NAMALWA (cell line): ENCODE data around the gene RDH13.
"Not testable (repeated sequence)": the region's sequence is repeated elsewhere in the genome, so short reads cannot be mapped to it uniquely, and the experiment has no call there.

Experiments
- DNase-seq: peaks from one replicate; pipeline ENCODE4 v3.0.0-alpha.2; 2015; ENCODE audit warnings: low spot score

The RDH13 gene

DNA sequence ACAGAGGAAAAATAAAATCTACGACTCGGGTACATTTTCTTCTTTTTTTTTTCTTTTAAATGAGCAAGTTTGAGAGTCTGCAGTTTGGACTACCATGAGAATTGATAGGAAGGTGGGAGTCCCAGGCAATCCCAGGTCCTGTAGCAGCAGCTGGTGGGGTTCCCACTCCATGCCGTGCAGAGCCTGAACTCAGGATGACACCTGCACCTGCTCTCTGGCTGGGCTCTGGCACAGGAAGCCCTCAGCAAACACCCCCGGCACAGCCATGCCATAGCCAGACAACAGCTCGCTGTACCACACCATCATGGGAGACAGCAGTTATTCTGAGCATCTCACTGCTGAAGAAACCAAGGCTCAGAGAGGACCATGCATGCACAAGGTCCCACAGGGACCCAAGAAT is 18.7 kb downstream of the RDH13 start:
- no peak for DNase-seq

DNA sequence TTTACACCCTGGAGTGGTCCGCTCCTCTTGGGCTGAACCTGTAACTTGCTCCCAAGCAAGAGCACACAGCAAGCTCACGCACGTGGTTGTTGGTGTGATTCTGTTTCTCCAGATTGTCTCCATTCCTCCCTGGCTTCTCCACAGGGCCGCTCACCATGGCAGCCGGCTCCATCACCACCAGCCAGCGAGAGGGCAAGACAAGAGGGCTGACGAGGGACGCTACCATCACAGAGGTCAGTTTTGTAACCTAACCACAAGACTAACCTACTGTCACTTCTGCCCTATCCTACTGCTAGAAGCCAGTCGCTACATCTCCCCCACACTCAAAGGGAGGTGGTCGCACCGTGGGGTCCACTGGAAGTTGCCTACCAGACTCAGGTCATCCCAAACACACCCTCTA is 20.3 kb downstream of the RDH13 start:
- no peak for DNase-seq

DNA sequence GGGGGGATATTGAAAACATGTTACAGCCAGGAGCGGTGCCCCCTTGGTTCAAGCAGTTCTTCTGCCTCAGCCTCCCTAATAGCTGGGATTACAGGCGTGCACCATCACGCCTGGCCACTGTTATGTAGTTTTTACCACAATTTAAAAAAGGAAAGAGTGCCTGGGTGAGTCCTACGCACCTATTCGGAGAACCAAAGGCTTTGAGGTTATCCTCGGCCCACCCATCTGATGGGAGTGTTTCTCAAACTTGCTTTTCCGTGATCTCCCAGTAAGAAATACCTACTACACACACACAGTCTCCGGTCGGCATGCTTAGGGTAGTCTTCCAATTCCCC is 20.6 kb downstream of the RDH13 start:
- DNase-seq = no peak

DNA sequence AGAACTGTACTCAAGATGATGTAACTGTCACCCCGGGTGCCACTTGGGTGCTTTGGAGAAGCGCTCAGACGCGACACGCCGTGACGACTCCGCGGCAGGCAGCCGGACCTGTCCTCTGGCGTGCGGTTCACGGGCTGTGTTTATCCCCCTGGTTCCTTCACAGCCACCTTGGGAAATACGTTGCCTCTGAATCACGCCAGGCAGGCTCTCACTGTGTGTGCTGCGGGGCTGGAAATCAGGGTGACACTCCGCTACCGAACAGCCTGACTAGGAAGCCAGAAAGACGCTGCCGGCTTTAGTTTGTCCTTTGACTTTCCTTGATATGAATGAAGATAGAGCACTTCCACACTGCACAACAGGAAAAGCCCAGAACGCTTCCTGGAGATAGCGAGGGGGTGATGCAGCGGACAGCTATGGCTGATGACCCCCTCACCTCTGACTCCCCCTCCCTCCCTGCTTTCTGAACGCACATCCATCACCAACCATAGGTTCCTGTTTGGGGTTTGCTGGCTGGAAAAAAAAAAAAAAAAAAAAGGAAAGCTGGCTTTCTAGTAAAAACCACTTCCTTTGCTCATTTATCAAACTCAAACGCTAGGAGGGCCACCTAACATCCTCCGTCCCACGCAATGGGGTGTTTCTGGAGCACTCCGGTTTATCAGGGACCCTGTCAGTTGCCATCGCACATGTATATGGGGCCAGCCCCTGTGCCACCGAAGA is 21.2 kb downstream of the RDH13 start:
- no peak for DNase-seq

DNA sequence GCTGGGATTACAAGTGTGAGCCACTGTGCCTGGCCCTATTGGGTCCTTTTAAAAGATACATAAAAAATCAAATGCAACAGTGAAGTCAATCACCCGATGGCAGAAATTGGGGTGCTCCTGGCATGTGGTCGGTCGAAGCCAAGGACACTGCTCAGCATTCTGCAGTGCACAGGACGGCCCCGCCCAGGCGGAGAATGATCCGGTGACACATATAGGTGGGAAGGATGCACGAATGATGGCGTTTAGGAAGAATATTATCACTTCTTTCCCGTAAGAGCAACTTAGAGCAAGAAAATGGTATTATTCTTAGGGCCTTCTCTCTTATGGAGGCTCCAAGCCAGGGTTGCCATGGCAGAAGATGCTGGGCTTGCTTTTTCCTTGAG is 21.7 kb downstream of the RDH13 start:
- DNase-seq = no peak

DNA sequence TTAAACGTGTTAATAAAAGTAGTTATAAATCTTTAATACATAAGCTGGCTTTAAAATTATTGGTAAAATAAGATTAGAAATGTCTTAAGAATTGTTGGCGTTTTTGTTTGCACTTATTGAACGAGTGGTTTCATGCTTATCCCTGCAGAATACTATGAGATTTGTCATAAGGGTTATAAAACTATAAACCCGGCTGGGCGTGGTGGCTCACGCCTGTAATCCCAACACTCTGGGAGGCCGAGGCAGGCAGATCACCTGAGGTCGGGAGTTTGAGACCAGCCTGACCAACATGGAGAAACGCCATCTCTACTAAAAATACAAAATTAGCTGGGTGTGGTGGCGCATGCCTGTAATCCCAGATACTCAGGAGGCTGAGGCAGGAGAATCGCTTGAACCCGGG is 22.3 kb downstream of the RDH13 start:
- not testable (repeated sequence) for DNase-seq

DNA sequence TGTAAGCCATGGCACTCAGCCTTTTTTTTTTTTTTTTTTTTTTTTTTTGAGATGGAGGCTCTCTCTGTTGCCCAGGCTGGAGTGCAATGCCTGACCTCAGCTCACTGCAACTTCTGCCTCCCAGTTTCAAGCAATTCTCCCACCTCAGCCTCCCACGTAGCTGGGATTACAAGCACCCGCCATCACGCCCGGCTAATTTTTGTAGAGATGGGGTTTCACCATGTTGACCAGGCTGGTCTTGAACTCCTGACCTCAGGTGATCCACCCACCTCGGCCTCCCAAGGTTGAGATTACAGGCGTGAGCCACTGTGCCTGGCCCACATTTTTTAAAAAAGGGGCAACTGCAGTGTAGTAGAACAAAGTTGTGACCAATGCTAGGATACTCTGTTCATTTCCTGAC is 25.3 kb downstream of the RDH13 start:
- DNase-seq = not testable (repeated sequence)

DNA sequence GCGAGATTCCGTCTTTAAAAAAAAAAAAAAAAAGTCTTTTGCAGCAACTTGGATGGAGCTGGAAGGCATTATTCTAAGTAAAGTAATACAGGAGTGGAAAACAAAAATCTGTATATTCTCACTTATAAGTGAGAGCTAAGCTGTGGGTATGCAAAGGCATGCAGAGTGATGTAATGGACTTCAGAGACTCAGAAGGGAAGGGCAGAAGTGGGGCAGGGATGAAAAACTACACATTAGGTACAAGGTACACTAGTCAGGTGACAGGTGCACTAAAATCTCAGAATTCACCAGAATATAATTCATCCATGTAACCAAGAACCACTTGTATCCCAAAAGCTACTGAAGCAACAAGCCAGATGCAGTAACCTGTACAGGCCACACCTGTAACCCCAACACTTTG is 26.9 kb downstream of the RDH13 start:
- no peak for DNase-seq

DNA sequence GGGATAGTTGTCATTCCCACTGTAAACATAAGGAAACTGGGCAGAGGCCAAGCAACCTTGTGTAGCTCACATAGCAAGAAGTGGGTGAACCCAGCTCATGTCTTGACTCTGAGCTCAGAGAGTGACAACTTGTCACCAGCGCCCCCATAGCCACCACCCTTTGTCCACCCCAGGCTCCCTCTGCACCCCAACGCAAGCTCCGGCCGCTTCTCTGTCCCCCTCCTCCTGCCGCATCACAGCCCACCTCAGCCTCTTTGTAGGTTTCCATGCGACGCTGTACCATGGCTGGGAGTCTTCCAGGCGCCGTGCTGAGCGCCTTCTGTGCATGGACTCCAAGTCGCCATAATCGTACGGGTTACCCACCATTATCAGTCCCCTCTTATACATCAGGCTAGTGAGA is 28.2 kb downstream of the RDH13 start:
- no peak for DNase-seq

DNA sequence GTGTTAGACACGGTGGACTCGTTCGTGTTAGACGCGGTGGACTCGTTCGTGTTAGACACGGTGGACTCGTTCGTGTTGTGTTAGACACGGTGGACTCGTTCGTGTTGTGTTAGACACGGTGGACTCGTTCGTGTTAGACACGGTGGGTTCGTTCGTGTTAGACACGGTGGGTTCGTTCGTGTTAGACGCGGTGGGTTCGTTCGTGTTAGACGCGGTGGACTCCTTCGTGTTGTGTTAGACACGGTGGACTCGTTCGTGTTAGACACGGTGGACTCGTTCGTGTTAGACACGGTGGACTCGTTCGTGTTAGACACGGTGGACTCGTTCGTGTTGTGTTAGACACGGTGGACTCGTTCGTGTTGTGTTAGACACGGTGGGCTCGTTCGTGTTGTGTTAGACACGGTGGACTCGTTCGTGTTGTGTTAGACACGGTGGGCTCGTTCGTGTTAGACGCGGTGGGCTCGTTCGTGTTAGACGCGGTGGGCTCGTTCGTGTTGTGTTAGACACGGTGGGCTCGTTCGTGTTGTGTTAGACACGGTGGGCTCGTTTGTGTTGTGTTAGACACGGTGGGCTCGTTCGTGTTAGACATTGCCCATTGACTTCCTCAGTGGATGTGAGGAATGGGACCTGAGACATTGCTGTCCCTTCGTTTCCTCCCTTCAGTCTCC is 29.8 kb downstream of the RDH13 start:
- not testable (repeated sequence) for DNase-seq

DNA sequence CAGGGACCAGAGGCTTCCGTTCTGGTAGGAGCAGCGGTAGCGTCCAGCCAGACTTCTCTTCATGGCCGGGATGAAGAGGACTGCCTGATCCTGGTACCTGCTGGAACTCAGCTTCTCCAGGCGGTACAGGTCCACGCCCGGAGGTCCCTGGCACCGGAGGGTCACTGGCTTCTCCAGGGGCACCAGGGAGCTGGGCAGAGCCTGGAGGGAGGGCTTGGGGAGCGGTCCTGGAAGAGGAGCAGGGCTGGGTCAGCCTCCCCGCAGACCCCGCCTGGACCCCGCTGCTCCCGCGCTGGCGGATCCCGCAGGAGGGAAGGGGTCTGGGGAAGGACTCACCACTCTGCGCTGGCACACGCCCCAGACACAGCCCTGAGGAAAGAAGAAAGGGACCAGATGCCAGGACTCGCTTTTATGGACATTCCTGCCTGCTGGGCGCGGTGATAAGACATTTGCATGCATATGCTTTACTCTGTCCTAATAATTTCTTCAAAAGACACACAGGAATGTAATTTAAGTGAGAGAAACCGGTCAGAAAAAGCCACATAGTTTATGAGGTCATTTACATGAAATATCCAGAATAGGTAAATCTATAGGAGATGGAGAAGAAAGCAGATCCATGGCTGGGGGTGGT is 30.7 kb downstream of the RDH13 start:
- no peak for DNase-seq

DNA sequence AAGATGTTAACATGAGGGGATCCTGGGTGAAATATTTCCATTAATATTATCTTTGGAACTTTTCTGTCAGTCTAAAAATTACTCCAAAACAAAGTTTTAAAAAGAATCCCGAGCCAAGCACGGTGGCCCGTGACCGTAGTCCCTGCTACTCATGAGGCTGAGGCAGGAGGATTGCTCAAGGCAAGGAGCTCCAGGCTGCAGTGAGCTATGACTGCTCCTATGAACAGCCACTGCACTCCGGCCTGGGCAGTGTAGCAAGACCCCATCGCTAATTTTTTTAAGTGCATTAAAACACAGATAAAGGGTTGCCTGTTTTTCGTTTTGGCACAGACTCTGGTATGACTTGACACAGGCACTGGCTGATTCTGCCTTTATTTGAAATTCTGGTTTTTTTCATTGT is 31.8 kb downstream of the RDH13 start:
- DNase-seq = no peak

DNA sequence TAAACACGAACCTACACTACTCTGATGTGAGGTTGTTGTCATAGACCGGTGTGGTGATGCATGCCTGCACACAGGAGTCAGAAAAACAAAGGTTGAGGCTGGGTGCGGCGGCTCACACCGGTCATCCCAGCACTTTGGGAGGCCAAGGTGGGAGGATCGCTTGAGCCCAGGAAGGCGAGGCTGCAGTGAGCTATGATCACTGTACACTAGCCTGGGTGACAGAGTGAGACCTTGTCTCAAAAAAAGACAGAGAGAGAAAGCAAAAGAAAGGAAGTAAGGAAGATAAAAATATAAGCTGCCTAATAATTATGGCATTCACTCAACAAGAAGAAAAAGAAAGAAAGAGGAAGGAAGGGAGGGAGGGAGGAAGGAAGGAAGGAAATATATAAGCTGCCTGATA is 34.2 kb downstream of the RDH13 start:
- no peak for DNase-seq

DNA sequence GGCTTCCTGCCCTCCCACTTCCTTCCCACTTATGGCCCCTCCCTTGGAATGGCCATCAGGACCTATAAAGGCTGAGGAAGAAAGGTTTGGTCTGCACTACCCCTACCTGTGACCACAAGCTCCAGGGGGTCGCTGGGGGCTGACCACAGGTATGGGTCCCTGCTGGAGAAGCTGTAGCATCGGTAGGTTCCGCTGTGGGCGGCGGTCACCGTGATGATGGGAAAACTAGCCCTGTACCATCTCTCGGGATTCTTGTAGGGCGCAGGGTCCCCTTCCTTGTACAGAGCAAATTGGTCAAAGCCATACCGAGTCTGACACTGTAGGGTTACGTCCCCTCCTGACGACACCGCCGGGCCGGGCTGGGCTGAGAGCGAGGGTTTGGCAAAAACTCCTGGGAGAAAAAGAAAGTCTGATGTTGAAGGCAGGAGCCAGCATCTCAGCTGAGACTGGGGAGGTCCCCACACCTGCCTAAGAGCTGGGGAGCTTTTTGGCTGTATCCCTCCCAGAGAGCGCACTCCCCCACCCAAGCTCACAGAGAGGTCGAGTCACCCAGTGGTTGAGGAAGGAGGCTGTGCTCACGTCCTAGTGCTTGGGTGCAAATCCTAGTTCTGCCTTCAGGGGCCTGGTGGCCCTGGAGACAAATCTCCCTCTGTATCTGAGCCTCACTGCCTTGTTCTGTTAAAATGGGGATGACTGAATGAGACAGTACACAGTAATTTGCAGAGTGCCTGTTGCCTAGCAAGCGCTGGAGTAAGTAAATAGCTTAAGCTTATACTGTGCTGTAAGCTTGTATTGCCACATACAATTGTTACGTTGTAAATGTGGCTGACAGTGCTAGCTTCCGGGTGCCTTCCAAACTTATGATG is 35.2 kb downstream of the RDH13 start:
- peak; percentile 32 for DNase-seq

DNA sequence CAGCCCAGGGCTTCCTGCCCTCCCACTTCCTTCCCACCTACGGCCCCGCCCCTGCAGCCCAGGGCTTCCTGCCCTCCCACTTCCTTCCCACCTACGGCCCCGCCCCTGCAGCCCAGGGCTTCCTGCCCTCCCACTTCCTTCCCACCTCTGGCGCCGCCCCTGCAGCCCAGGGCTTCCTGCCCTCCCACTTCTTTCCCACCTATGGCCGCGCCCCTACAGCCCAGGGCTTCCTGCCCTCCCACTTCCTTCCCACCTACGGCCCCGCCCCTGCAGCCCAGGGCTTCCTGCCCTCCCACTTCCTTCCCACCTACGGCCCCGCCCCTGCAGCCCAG is 35.8 kb downstream of the RDH13 start:
- DNase-seq = not testable (repeated sequence)

DNA sequence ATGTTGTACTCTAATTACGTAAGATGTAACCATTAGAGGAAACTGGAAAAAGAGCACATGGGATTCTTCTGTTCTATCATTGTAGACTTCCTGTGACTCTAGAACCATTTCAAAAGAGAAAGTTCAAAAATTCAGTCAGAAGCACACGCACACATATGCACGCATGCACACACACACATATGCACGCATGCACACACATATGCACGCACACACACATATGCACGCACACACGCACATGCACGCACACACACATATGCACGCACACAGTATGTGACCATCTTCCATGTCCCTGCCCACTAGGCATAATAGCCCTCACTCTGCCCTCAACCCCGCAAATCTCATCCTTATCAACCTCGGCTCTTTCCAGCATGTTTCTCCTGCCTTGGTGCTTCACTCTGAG is 38.8 kb downstream of the RDH13 start:
- DNase-seq = no peak

DNA sequence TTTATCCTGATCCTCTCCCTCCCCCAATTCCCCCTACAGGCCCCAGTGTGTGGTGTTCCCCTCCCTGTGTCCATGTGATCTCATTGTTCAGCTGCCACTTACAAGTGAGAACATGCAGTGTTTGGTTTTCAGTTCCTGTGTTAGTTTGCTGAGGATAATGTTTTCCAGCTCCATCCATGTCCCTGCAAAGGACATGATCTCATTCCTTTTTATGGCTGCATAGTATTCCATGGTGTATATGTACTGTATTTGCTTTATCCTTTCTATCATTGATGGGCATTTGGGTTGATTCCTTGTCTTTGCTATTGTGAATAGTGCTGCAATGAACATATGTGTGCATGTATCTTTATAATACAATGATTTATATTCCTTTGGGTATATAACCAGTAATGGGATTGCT is 42.6 kb downstream of the RDH13 start:
- DNase-seq = not testable (repeated sequence)

DNA sequence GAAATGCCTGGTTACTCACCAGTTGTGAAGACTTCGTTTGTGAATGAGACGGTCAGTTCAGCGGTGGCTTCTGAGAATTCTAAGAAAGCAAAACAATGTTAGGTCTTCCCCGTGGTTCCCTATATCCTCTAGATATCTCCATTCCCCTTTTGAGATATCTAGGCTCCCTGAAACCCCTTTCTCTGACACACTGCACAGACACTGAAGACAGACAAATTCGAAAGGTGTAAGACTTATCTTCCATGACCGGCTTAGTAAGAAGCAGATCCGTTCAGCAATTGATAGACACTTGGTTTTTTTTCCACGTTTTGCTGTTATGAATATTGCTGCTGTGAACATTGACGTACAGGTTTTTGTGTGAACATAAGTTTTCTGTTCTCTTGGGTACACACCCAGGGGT is 44.3 kb downstream of the RDH13 start:
- DNase-seq = no peak

DNA sequence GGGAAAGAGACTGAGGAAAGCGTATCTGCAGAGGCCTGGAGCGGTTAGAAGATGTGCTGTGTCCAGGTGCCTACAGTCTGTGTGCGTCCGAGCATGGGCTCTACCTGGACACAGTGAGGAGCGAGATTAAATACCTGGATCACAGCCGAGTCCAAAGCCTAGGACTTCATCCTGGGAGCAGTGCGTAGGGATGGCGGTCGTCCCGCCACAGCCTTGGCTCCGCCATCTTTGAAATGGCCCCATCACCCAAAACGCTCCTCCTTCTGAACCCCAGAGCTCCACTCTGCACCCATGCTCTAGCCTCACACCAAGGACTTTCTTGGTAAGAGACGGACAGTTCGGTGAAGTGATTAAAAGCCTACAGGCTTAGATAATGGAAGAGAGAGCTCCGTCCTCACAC is 44.7 kb downstream of the RDH13 start:
- no peak for DNase-seq

DNA sequence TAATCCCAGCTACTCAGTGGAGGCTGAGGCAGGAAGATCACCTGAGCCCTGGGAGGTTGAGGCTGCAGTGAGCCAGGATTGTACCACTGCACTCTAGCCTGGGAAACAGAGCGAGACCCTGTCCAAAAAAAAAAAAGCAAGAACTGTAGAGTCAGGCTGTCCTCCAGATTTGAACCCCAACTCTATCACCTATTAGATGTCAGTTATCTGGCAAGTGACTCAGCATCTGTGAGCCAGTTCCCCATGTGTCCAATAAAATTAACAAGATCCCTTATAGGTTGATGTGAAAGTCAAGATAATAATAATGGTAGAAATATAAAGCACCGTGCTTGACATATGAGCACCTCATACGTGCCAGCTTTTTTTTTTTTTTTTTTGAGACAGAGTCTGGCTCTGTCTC is 46.9 kb downstream of the RDH13 start:
- DNase-seq = no peak

DNA sequence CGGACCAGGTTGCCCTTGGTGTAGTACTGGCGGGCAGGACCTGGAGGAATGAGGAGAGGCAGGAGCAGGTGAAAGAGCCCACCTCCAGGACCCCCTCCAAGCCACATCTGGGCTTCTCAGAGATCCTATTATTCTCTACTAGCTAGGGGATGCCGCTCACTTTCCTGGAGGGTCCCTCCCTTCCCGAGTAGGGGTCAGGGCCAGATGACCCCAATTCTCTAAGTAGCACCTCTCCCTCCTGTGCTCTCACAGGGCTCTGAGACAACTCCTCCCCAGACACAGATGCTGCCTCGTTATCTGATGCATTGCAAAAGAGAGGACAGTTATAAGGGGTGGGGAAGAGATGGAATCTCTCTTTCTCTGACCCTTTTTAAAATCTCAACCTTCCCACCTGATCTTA is 47.8 kb downstream of the RDH13 start:
- no peak for DNase-seq

DNA sequence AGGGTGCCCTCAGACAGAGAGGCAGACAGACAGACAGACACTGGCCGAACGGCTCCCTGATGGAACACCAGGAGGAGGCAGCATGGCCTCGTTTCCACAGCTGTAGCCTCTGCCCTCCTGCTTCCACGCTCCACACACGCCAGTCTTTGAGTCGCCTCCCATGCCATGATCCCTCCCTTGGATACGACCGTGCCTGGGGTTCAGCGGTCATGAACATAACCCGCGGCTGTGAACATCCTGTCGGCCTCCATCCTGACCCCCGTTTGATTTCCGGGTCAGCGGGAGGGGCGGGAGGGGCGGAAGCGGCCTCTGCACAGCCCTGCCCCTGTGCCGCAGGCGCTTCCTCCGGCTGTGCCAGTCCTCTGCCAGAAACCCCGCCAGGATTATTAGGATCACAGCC is 48.2 kb downstream of the RDH13 start:
- DNase-seq = no peak

DNA sequence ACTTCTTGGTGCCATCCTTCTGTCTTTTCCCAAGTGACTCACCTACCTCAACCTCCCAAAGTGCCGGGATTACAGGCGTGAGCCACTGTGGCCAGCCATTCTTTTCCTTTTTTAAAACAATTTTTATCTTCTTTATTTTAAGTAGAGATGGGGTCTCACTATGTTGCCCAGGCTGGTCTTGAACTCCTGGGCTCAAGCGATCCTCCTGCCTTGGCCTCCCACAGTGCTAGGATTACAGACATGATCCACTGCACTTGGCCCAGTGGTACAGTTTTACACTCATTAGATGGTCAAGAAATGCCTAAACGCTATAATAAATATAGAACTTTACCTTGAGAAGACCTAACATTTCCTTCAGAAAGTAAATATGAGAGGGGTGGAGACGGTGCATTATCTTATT is 49.4 kb downstream of the RDH13 start:
- no peak for DNase-seq
